ENCODE measurements around the gene CMIP.
A peak's percentile ranks its signal among the peaks of the same experiment; 100 is the strongest.
"Not testable (repeated sequence)": the region's sequence is repeated elsewhere in the genome, so short reads cannot be mapped to it uniquely, and the experiment has no call there.

The CMIP gene

GRCh38 chr16:81687131-81687456, 242.5 kb downstream of the CMIP start:
- no peak for DNase-seq (ENCODE audit: low spot score)

GRCh38 chr16:81688182-81688581, 243.6 kb downstream of the CMIP start:
- DNase-seq (ENCODE audit: low spot score): no peak

GRCh38 chr16:81688839-81689238, 244.2 kb downstream of the CMIP start:
- DNase-seq (ENCODE audit: low spot score): not testable (repeated sequence)

- DNase-seq (ENCODE audit: low spot score): no peak
Measured at GRCh38 chr16:81692021-81692420, 247.4 kb downstream of the CMIP start.

GRCh38 chr16:81692571-81692970, 248.0 kb downstream of the CMIP start:
- no peak for DNase-seq (ENCODE audit: low spot score)

- DNase-seq (ENCODE audit: low spot score): no peak
Measured at GRCh38 chr16:81693041-81693743, 248.6 kb downstream of the CMIP start.

GRCh38 chr16:81693744-81694303, 249.2 kb downstream of the CMIP start:
- no peak for DNase-seq (ENCODE audit: low spot score)

- no peak for DNase-seq (ENCODE audit: low spot score)
Measured at GRCh38 chr16:81694494-81695280, 250.1 kb downstream of the CMIP start.

GRCh38 chr16:81695321-81696165, 250.9 kb downstream of the CMIP start:
- DNase-seq (ENCODE audit: low spot score): no peak

- DNase-seq (ENCODE audit: low spot score): no peak
Measured at GRCh38 chr16:81696166-81696960, 251.8 kb downstream of the CMIP start.

- DNase-seq (ENCODE audit: low spot score): peak; percentile 74
Measured at GRCh38 chr16:81696961-81697615, 252.5 kb downstream of the CMIP start.

- no peak for DNase-seq (ENCODE audit: low spot score)
Measured at GRCh38 chr16:81697616-81698309, 253.2 kb downstream of the CMIP start.

- DNase-seq (ENCODE audit: low spot score): no peak
Measured at GRCh38 chr16:81698310-81698641, 253.7 kb downstream of the CMIP start.

GRCh38 chr16:81699596-81699995, 255.0 kb downstream of the CMIP start:
- DNase-seq (ENCODE audit: low spot score): no peak

- DNase-seq (ENCODE audit: low spot score): no peak
Measured at GRCh38 chr16:81700071-81700779, 255.6 kb downstream of the CMIP start.

GRCh38 chr16:81700780-81701165, 256.2 kb downstream of the CMIP start:
- DNase-seq (ENCODE audit: low spot score): no peak

- DNase-seq (ENCODE audit: low spot score): no peak
Measured at GRCh38 chr16:81701296-81701970, 256.8 kb downstream of the CMIP start.

- DNase-seq (ENCODE audit: low spot score): no peak
Measured at GRCh38 chr16:81702506-81702905, 257.9 kb downstream of the CMIP start.

Measured in D341Med (cell line).